Transverse colon (tissue), 4 donors: ENCODE results near the gene FKBP5.

ENCODE experiments used
- EP300 ChIP-seq: sonication (generic); formaldehyde crosslinking; IDR thresholded peaks from one replicate; pipeline ENCODE4 v1.6.1; 2017; ENCODE audit warnings: antibody characterized with exemption, low read depth
- POLR2A ChIP-seq: fragments of 450-650 bp; IDR thresholded peaks from one replicate; pipeline ENCODE4 v1.6.1; 2016; ENCODE audit warnings: antibody characterized with exemption, mild to moderate bottlenecking, moderate library complexity
- POLR2AphosphoS5 ChIP-seq, 3 donors: sonication (generic); formaldehyde crosslinking; IDR thresholded peaks; one replicate each; pipeline ENCODE4 v1.6.1; 2016; ENCODE audit warnings: antibody characterized with exemption in 3 of 3
- TF ChIP-seq, protein P1 (sequence below), 5 experiments: fragments of 200-600 bp in 3 of 5; fragments of 450-650 bp in 2 of 5; sonication (generic) in 3 of 5; IDR thresholded peaks; 1 replicate in 2 of 5; 2 replicates in 3 of 5; pipeline ENCODE4 v1.5.1; 2016 to 2017; ENCODE audit warnings: antibody characterized with exemption in 5 of 5, inconsistent platforms in 3 of 5, mild to moderate bottlenecking in 2 of 5, moderate library complexity in 1 of 5

DNA sequence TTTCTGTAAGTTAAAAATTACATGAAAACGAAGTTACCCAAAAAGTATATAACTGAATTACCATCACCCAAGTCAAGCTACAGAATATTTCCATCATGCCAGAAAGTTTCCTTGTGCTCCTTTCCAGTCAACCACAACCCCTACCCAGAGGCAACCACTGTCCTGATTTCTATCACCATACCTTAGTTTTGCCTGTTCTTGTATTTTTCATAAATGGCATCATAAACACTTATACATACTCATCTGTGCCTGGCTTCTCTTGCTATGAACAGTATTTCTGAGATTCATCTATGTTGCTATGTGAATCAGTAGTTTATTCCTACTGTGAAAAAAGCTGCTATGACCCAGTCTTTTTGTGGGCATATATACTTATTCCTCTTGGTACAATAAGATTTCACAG, 7.4 kb downstream of the FKBP5 start:
- TF ChIP-seq, protein P1, sequence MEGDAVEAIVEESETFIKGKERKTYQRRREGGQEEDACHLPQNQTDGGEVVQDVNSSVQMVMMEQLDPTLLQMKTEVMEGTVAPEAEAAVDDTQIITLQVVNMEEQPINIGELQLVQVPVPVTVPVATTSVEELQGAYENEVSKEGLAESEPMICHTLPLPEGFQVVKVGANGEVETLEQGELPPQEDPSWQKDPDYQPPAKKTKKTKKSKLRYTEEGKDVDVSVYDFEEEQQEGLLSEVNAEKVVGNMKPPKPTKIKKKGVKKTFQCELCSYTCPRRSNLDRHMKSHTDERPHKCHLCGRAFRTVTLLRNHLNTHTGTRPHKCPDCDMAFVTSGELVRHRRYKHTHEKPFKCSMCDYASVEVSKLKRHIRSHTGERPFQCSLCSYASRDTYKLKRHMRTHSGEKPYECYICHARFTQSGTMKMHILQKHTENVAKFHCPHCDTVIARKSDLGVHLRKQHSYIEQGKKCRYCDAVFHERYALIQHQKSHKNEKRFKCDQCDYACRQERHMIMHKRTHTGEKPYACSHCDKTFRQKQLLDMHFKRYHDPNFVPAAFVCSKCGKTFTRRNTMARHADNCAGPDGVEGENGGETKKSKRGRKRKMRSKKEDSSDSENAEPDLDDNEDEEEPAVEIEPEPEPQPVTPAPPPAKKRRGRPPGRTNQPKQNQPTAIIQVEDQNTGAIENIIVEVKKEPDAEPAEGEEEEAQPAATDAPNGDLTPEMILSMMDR (IDR thresholded peaks at IDR 0.05), result no peak
- TF ChIP-seq POLR2AphosphoS5 (IDR thresholded peaks at IDR 0.05) (no peak), POLR2A (no peak), EP300 (no peak)
